Left lobe of liver (tissue), 2 donors: ENCODE measurements around the gene CNDP2. TPM values are rescaled to one million over a fixed set of nuclear protein-coding genes. Genes with fewer than 3 reads are reported as not detected.

Experiments
- ATAC-seq: fragments of 200-7000 bp; cut with Tn5 transposase; one replicate; pipeline ENCODE4 v1.9.1; 2020; ENCODE audit warnings: mild to moderate bottlenecking, moderate library complexity
- DNase-seq: peaks from one replicate; pipeline ENCODE4 v3.0.0-alpha.2; 2020; ENCODE audit warnings: low spot score
- total RNA-seq: library from RNA; stranded (reverse); gene quantifications from one replicate; pipeline ENCODE4 v1.2.1, GENCODE V29; 2021
- donor health status: DM: no; HTN: no; CAD: no; lungs with moderate emphysema.
- donor health status: DM: no; HTN: yes; CAD: no.

The CNDP2 gene
- total RNA-seq, result 243 TPM

DNA sequence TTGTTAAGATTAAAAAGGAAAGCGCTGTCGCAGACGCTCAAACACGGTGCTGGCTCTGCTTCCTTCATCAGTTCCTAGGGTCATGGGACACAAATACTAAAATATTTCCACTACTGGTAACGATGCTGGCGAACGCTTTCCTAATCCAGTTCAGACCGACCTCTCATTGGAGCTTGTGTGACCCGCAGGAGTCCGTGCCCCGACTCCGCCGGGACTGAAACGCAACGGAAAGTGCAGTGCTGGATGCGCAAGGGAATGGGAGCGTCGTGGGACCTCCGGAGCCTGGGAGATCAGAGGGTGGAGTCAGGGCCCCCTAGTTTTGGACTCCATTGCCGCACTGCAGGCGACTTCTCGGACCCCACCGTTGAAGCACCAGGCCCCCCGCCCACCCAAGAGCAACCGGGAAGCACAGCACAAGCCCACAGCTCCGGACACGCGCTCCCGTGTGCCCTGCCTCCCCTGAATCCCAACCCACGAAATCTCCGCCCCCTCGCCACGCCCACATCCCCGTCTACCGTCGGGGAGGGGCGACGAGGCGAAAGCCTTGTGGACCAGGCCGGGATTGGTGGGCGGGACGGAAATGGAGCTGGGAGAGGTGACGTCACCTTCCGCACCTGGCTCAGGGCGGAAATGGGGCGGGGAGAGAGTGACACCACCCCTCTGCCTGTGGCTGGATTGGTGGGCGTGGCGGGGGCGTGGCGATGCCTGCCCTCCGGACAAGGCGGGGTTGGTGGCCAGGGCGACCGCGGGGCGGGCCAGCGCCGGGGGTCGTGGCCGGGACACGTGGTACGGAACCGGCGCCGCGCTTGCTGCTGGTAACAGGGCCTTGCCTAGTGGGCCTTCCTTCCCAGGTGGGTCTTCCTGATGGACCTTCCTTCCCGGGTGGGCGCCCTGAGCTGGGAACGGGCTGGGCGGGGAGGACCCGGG is at the start of gene CNDP2:
Gene CNDP2 (plus strand): TSS at position 783 of the 927 bp plus-strand sequence. CDS start 3,611 bp downstream, outside the sequence.
- ATAC-seq, result peak; percentile 85
- DNase-seq, result peak; percentile 100

DNA sequence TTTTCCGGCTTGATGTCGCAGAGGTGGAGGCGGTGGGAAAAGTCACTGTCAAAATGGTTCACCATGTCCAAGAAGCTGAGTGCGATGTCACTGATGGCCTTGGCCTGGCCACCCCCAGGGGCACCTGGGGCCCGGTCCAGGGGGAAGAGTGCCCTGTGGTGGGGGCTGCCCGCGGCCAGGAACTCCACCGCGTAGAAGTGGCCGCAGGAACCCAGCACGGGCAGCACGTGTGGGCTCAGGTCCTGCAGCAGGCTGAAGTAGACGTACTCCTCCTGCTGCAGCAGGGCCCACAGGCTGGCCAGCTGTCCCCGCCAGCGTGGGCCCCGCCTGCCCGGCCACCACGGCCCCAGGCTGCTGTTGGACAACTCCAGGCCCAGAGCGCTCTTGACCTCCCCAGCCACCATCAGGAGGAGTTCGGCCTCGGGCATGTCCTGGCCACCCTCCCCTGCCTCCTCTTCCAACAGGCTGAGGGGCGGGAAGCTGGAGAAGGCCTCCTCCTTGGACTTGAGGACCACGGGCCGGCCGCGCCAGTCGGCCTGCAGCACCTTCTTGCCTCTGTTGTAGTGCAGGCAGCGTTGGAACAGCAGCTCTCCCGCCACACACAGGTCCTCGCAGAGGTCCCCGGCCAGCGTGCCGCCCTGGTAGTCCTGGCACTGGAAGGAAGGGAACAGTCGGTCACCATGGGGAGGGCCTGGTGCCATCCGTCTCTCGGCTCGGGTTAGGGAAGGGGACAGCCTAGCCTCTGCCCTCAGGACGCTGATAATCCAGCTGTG is 49.3 kb upstream of the CNDP2 start:
- no peak for ATAC-seq
- DNase-seq, result no peak

DNA sequence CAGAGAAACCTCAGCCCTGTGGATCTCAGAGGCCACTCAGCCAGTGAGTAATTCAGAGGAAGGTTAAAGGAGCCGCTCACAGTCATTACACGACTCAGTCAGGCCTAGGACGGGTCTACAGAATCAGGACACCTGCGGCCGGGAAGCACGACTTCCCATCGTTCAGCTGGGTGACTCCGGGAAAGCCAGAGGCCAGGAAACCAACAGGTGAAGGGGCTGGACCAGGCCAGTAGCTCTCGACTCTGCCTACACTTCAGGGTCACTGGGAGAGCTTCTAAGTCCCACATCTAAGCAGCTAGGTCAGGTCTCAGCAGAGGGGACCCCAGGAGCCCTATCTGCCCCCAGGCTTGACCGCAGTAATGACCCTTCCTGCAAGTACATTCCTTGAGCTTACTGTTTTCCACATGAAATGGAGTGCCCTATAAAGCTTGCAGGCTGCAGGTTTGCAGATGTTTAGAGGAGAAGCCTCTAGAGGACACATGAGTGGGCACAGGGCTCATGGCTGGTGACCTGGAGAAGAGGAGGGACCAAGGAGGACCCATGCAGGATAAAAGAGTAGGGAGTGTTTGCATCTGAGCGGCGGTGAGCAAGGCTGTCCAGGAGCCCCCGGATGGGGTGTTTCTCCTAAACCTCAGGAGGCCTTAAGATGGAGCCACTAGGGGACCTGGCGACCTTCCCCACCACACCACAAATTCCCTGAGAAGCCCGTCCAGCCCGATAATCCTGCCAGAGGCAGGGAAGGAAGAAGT is 48.6 kb upstream of the CNDP2 start:
- DNase-seq, result no peak
- no peak for ATAC-seq

DNA sequence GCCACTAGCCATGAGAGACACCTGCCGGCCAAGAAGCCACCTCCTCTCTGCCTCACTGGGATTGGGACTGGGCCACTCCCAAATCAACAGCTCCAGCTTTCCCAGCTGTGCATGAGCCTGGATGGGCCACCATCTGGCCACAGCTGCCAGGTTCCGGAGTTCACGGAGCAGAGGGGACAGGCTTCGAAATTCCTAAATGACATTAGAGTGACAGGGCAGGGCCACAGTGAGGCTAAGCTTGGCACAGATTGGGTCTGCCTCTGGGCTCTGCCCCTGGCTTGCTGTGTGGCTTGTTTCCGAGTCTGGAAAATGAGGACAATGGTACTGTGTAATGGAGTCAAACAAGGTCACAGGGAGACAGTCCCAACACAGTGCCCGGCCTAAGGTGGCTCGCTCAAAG is 45.5 kb upstream of the CNDP2 start:
- no peak for ATAC-seq
- no peak for DNase-seq

DNA sequence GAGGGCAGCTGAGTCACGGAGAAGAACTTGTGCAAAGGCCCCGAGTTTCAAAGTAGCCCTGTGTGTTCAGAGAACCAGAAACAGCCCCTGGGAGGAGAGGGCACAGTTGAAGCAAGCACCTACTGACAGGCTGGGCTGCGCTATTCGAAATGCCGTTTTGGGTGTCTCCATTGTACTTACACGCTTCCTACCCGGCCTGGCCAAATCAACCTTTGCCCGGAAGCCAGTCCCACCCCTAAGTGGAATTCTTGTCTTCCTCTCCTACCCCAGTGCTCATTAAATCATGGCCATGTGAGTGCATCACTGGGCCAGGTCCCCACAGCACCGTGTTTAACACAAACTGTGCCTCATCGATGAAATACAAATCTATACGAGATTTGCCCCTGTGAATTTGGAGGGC is 45.0 kb upstream of the CNDP2 start:
- DNase-seq (no peak), ATAC-seq (no peak)

DNA sequence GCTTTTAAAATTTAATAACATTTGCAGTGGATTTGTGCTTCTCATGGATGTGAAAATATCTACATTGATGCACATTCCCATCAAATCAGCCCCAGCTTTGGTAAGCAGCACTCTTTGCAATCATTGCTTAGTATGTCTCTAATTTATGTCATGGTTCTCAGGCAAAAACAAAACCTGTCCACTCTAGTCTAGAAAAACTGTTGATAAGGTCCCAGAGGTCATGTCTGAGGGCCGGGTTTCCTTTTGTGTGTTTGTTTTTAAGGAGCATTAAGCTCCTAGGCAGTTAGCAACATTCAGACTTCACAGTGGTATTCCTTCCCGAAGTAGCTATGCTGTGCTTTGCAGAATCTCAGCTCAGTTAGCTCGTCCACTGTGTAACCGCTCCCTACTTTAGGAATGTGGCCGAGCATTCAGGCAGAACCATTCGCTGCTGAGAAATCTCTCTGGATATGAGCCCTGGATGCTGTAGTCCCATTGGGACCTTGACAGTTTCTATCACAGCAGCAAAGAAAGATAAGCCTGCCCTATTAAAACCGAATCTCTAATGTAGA is 43.1 kb upstream of the CNDP2 start:
- DNase-seq (no peak), ATAC-seq (no peak)

DNA sequence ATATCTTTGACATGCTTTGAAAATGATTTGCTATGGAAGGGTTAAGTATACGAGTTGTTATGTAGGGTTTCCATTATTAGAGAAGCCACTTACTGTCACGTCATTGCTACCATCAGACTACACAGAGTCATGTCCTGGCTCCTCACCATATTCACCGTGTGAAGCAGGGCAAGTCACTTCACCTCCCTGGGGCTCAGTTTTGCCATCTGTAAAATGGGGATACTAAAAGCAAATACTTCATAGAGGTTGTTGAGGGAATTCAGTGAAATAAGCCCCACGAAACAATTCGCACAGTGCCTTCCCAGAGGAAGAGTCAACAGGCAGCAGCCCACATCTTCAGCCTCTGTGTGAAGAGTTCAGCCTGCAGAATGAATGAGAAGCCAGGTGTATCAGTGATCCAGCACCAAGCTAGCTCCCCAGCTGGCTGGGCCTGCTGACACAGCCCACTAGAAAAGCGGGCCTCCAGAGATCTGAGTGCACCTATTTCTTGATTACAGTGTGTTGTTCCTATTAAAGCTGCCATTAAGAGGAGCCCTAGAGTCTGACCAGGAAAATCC is 42.4 kb upstream of the CNDP2 start:
- ATAC-seq, result no peak
- no peak for DNase-seq

DNA sequence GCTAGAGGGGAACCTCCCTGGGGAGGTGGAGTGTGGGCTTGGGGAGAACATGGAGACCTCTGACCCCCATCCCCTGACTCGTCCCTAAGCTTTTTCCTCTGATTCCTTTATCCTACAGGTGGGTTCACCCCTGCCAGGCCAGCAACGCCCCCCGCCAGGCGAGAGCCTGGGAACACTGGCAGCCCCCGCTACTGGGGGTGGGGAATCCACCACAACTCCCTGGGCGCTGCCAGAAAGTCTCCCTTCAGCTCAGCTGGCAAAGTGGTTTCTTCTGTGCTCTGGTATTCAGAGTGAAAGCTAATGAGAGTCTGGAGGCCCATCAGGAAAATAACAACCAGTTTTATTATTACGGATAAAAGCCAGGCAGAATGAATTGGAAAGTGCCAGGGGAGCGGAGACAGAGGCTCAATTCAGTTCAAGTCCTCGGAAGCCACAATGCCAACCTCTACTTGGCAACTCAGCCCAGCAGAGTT is 41.8 kb upstream of the CNDP2 start:
- no peak for ATAC-seq
- no peak for DNase-seq

DNA sequence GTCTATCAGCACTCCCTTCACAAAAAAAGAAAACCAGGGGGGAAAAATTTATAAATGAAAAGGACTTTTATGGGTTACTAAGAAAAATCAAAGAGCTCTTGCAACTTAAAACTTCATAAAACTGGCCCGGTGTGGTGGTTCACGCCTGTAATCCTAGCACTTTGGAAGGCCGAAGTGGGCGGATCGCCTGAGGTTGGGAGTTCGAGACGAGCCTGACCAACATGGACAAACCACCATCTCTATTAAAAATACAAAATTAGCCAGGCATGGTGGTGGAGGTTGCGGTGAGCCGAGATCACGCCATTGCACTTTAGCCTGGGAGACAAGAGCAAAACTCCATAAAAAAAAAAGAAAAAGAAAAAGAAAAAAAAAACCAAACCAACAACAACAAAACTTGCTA is 40.8 kb upstream of the CNDP2 start:
- DNase-seq (no peak), ATAC-seq (no peak)

DNA sequence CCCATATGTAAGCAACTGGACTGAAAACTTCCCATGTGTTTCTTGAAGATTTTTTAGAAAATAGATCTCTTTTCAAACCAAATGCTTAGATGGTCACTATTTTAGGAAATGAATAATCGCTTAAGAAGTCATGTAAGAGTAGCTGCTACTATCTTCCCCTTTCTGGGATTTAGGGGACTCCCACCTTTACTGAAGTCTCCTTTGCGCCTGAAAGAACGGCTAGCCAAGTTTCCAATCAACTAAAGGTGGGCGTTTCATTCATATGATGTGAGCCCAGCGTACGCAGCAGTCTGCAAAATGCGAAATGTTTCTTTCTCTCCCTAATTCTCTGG is 40.2 kb upstream of the CNDP2 start:
- DNase-seq (no peak), ATAC-seq (no peak)

DNA sequence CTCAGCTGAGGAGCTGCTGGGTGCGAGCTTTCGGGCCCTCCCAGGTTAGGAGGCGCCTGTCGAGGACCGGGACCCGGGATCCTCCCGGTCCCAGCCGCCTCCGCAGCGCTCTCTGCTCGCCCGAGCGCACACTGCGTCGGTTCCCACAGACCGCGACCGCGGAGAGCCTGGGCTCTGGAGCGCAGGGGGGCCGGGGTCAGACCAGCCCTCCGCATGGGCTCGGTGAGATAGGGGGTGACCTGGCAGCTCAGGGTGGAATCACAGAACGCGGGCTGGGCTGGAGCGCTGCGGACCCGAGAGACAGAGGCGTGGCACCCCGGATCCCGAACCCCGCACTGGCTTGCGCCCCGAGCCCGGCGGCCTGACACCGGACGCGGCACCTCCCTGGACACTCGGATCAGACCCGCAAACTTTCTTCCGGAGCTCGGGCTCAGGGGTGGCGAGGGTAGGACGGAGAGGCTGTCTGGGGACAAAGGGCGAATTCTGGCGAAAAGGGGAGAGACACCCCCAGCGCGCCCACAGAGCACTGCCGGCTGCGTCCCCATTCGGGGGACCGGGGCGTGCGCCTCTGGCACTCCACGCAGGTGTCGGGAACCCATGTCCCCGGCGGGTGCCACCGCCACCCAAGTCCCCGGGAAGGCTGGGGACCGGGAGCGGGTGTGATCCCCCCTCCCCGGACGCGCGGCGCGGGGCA is 39.7 kb upstream of the CNDP2 start:
- DNase-seq (no peak), ATAC-seq (peak; percentile 52)

DNA sequence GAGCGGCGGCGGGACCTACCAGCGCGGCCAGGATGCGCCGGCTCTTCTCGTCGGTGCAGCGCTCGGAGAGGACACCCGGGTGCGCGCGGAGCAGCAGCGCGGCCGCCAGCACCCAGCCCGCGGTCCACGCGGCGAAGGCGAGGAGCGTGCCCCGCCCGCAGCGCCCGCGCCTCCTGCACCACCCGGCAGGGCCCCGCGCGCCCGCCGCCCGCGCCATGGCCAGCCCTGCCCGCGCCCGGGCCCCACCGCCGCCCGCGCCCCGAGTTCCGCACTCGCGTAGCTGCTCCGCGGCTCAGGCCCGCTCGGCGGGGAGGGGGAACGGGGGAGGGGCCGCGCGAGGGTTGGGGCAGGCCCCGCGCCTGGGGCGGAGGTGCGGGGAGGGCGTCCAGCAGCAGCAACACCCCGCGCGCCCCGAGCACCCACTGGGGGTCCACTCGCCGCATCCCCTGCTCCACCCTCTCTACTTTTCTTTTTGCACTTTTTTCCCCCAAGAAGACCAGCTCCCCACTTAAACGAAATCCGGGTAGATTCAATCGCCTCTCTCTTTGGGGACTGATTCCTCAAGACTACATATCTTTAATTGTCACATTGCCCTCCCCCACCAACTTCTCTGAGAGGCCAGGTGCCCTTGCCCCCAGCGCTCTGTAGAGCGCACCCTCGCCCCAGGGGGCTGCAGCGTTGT is 39.0 kb upstream of the CNDP2 start, which contains the start of gene DIPK1C:
Gene DIPK1C (minus strand): TSS at position 266 of the 682 bp plus-strand sequence. CDS start 49 bp downstream, at position 217.
- ATAC-seq (peak; percentile 77), DNase-seq (no peak)

DNA sequence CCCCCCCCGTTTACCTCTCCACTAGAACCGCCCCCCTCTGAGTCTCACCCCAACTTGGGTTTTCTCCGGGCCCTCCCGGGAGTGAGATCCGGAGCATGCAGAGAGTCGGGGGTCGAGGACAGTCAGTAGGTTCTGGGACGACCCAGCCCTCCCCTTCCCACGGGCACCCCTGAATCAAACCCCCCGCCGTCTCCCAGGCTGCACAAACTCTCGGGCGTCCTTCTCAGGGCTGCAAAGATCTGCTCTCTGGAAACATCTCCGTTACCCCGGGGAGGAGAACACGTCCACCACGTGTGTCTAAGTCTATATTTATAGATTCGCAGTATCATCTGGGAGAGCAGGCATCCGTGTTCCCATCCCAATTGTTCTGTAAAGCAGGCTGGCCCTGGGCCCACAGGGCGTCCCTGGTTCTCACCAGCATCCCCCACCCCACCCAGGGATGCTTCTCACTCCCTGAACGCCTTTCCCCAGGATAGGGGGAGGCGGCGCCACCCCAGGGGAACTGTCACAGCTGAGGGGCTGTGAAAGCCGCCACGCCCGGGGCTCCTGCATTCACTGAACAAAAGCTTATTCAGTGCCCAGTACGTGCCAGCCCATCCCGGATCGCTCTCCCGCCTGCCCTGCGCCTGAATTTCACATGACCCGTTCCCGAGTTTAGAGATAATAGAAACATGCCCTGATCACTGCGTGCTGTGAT is 38.3 kb upstream of the CNDP2 start:
- ATAC-seq, result no peak
- no peak for DNase-seq

DNA sequence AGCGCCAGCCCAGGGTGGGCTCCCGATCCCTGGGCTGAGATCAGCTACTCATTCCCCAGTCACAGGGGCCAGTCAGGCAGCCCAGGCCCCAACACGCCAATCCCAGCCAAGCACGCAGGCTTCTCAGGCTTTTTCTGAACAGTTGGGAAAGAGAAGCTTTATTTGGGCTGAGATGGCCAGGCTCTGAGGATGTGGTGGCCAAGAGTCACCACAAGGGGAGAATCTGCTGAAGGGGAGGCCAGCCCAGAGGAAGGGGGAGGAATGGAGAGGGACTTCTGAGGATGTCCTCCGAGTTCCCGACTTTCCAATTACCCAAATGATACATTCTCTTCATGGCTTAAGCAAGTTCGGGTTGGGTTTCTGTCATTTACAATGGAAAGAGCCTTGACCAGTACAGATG is 36.3 kb upstream of the CNDP2 start:
- no peak for DNase-seq
- ATAC-seq, result no peak

DNA sequence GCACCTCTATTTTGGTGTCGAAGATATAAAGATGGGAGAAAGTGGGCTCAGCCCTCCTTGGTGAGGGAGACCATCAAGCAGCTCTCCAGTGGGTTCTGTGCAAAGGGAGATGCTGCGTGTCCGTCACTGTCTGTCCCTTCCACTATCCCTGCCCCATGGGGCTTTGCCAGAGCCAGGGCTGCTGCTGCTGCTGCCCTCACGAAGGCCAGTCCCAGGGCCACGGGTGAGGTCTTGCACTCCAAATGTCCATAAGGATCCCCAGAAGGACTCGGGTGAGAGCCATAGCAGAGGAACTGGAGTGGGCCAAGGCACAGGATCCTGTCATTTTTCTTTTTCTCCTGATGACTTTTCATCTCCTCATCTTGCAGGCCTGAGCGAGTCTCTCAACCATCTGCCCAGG is 35.3 kb upstream of the CNDP2 start:
- ATAC-seq, result no peak
- DNase-seq, result no peak

DNA sequence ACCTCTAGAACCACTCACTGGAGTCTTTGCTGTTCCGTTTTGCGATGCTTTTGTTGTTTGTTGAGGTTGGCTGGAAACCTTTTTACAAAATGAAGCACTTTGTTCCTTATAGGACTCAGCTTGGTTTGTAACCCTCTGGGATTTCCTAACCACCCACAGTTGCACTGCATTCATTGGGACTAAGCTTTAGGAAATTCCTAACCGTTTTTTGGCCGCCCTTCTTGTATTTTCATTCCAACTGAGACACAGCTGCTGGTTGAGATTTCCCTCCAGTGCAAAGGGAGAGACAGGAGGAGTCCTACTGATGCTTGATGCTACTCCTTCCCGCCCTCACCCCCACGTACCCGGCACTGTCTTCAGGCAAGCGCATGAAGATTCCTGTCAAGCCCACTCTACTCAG is 32.9 kb upstream of the CNDP2 start:
- no peak for DNase-seq
- ATAC-seq, result no peak

DNA sequence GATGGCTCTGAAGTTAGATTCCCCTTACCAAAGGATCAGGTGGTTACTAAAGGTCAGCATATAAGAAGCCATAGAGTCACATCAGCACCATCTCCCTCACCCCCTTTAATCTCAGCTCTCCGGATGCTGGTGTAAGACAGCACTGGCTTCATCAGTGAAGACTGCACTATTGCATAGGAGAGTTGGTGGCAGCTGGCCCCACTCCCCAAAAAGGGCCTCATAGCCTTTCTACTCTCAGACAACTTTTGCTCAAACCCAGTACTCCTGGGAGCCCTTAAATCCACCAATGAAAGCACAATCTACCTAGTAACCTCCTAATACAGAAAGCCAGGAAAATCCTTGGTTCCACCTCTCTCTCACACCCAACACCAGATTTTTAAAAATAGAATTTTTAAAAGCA is 32.2 kb upstream of the CNDP2 start:
- ATAC-seq (no peak), DNase-seq (no peak)

DNA sequence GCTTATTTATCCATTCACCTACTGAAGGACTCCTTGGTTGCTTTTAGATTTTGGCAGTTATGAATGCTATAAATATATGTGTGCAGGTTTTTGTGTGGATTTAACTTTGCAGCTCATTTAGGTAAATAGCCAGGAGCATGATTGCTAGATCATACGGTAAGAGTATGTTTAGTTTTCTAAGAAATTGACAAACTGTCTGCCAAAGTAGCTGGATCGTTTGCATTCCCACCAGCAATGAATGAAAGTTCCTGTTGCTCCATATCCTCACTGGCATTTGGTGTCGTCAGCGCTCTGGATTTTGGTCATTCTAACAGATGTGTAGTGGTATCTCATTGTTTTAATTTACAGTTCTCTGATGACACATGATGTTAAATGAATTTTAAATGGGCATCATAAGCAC is 30.4 kb upstream of the CNDP2 start:
- DNase-seq (no peak), ATAC-seq (no peak)

DNA sequence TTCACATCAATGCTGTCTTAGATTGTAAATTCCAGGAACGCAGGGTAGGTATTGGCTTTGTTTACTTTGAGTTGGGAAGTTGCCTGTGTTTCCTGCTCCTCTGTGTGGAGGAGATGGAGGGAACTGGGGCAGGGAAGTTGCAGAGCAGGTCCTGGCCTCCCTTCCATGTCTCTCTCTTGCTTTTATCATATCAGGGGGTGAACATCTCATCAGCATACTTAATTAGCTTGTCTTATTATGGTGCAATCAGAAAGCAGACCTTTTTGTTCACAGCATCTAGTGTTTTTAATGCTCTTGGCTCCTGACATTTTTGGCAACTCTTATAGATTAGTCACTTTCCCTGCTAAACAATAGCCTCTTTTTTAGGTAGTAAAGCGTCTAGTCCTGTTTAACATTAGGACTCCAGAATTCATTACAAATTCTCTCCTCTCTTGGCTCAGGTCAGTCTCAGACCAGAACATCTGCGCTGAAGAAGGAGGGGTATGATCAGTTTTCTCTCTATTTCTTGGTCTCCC is 27.6 kb upstream of the CNDP2 start:
- DNase-seq (no peak), ATAC-seq (no peak)
